NCI-H1436 treated with DMSO at 0.1 percent for 48 hours (cell line): ENCODE measurements around the gene ZNF341.
"Not testable (repeated sequence)": the region's sequence is repeated elsewhere in the genome, so short reads cannot be mapped to it uniquely, and the experiment has no call there.

Source experiments
- DNase-seq: peaks from one replicate; lab custom pipeline; 2025; lab: John Stamatoyannopoulos, UW

Gene ZNF341

GRCh38 chr20:33770005-33770404, 38.2 kb downstream of the ZNF341 start:
- no peak for DNase-seq

GRCh38 chr20:33771938-33772337, 40.1 kb downstream of the ZNF341 start:
- DNase-seq: no peak

GRCh38 chr20:33772439-33772838, 40.6 kb downstream of the ZNF341 start:
- no peak for DNase-seq

- DNase-seq: no peak
These were observed 41.8 kb downstream of the ZNF341 start for GRCh38 chr20:33773412-33774089.

GRCh38 chr20:33777816-33778215, 46.0 kb downstream of the ZNF341 start:
- no peak for DNase-seq

- DNase-seq: no peak
These were observed 49.3 kb downstream of the ZNF341 start for GRCh38 chr20:33781133-33781532.

- no peak for DNase-seq
These were observed 50.1 kb downstream of the ZNF341 start for GRCh38 chr20:33781945-33782344.

GRCh38 chr20:33783256-33783655, 51.5 kb downstream of the ZNF341 start:
- DNase-seq: no peak

- no peak for DNase-seq
These were observed 52.0 kb downstream of the ZNF341 start for GRCh38 chr20:33783818-33784217.

GRCh38 chr20:33784225-33784624, 52.4 kb downstream of the ZNF341 start:
- DNase-seq: no peak

- DNase-seq: no peak
These were observed 53.7 kb downstream of the ZNF341 start for GRCh38 chr20:33785503-33785902.

GRCh38 chr20:33787253-33787891, 55.6 kb downstream of the ZNF341 start:
- no peak for DNase-seq

GRCh38 chr20:33788351-33789049, 56.7 kb downstream of the ZNF341 start:
- no peak for DNase-seq

GRCh38 chr20:33789109-33789857, 57.5 kb downstream of the ZNF341 start:
- DNase-seq: no peak

GRCh38 chr20:33789858-33790182, 58.0 kb downstream of the ZNF341 start:
- no peak for DNase-seq

- no peak for DNase-seq
These were observed 58.8 kb downstream of the ZNF341 start for GRCh38 chr20:33790566-33790965.

- no peak for DNase-seq
These were observed 59.2 kb downstream of the ZNF341 start for GRCh38 chr20:33791021-33791420.

- DNase-seq: no peak
These were observed 59.7 kb downstream of the ZNF341 start for GRCh38 chr20:33791540-33791939.

GRCh38 chr20:33791959-33792597, 60.3 kb downstream of the ZNF341 start:
- no peak for DNase-seq

- DNase-seq: not testable (repeated sequence)
These were observed 60.8 kb downstream of the ZNF341 start for GRCh38 chr20:33792598-33792989.

GRCh38 chr20:33793011-33793931, 61.5 kb downstream of the ZNF341 start:
- no peak for DNase-seq
